22Rv1 (cell line): ENCODE measurements around the gene CLSTN2.

Experiments used
- H3K27ac ChIP-seq: fragments of 450-650 bp; 2 replicates; pipeline ENCODE4 v1.5.1; 2017
- CTCF ChIP-seq: fragments of 450-650 bp; IDR thresholded peaks from 2 replicates; pipeline ENCODE4 v1.5.1; 2017; ENCODE audit warnings: mild to moderate bottlenecking
- ZFX ChIP-seq: fragments of 450-650 bp; IDR thresholded peaks from 2 replicates; pipeline ENCODE4 v1.6.1; 2017; ENCODE audit warnings: antibody characterized with exemption, borderline replicate concordance

Gene CLSTN2

GRCh38 chr3:140466535-140466934, 531.5 kb downstream of the CLSTN2 start:
- H3K27ac ChIP-seq, result no peak overlapping the region
- TF ChIP-seq CTCF (no peak), ZFX (no peak)

- H3K27ac ChIP-seq, result no peak overlapping the region
- no peak for TF ChIP-seq CTCF
- TF ChIP-seq ZFX, result no peak
Observed at GRCh38 chr3:140467104-140467577, 532.2 kb downstream of the CLSTN2 start.

- no peak for TF ChIP-seq ZFX
- TF ChIP-seq CTCF, result no peak
- no peak overlapping the region for H3K27ac ChIP-seq
Observed at GRCh38 chr3:140467796-140468315, 532.9 kb downstream of the CLSTN2 start.

GRCh38 chr3:140468407-140468806, 533.4 kb downstream of the CLSTN2 start:
- TF ChIP-seq ZFX, result no peak
- no peak for TF ChIP-seq CTCF

GRCh38 chr3:140469491-140469890, 534.5 kb downstream of the CLSTN2 start:
- no peak overlapping the region for H3K27ac ChIP-seq
- TF ChIP-seq CTCF (no peak), ZFX (no peak)

More at GRCh38 chr3:140468407-140468806, 533.4 kb downstream of the CLSTN2 start:
- no peak overlapping the region for H3K27ac ChIP-seq

GRCh38 chr3:140470211-140470610, 535.2 kb downstream of the CLSTN2 start:
- TF ChIP-seq ZFX (no peak), CTCF (no peak)
- H3K27ac ChIP-seq, result no peak overlapping the region

- H3K27ac ChIP-seq, result no peak overlapping the region
- TF ChIP-seq CTCF, result no peak
- TF ChIP-seq ZFX, result no peak
Observed at GRCh38 chr3:140470962-140471361, 536.0 kb downstream of the CLSTN2 start.
